ENCODE results near the gene SLC16A11.
"Not testable (repeated sequence)": the region's sequence is repeated elsewhere in the genome, so short reads cannot be mapped to it uniquely, and the experiment has no call there.

Gene SLC16A11

DNA sequence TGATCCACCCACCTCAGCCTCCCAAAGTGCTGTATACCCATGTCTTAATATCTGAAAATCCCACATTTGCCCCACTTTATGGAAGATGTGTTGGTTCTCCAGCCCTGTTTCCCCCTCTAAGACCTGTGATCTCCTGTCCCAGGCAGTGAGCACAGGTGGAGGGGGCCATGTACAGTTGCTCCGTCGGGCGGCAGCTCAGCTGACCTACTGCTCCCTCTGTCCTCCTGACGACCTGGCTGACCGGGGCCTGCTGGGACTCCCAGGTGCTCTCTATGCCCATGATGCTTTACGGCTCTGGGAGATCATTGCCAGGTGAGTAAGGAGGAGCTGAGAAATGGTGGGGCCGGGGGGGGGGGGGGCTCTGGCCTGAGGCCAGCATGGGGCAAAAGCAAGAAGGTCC is 38.2 kb downstream of the SLC16A11 start:
- DNase-seq: no peak

DNA sequence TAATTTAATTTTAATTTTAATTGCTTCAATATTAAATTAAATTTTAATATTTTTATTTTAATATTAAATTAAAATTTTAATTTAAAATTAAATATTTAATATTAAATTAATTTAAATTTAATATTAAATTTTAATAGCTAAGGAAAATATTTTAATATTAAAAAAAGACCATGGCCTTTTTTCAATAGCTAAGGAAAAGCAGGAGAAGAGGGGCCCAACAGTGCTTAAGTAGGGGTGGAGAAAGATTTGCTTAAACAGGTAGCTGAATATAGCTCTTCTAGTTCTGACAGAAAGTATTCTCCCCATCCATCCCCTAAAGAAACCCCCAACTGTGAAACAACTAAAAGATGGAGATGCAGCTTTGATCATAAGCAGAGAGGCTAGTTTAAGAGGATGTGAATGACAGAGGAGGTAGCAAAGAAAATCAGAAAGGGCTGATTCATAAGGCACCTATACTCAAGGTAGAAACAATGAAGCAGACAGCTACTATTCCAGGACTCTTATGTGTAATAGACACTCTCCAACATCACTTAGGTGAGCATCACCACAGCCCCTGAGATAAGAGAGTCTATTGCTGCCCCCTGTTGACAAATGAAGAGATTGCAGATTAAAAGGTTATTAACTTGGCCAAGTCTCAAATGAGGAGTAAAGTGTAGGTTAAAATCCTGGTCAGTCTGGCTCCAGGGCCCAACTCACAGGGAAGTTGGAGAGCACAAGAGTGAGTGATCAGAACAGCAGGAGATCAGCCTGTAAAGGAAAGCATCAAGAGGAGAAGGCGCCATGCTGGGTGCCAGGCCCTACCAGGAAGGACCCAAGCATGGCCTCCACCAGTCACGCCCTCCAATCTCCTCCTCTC is 39.3 kb downstream of the SLC16A11 start:
- peak; percentile 78 for DNase-seq

DNA sequence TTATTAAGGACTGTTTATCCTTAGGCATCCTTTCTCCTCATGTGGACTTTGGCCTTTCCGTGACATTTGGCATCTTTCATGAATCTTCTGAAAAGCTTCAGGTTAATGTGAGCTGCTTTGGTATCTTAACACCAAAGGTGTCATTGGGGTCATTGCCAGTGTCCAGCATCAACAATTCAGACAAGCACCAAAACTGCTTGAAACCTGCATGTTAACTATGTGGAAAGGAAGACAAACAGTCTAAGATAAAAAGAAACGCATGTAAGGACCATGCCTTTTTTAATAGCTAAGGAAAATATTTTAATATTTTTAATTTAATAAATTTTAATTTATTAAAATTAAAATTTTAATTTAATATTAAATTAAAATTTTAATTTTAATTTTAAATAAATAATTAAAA is 40.1 kb downstream of the SLC16A11 start:
- no peak for DNase-seq

- DNase-seq: no peak
These were observed 41.4 kb downstream of the SLC16A11 start for GRCh38 chr17:7002288-7003047.

DNA sequence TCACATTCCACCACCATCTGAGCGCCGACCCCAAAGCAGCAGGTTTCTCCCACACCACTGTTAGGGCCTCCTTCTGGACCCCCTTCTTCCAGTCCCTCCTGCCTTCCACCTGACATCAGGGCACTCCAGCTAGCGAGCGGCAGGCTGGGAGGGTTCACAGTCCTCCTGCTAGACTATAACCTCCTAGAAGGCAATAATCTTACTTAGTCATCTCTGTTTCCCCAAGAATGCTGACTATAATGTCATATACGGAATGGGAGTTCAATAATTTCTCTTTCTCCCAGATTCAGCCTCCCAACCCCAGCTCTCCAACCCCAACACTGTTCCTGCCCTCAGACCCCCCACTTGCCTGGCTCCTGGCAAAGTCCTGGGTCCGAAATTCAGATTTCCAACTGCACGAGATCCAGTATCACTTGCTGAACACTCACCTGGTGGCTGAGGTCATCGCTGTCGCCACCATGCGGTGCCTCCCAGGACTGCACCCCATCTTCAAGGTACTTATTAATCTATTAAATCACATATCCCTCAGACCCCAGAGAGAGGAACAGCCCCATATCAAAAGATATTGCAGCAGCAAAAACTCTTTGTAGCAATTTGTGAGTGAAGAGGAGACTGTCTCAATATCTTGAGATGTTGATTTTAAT is 42.5 kb downstream of the SLC16A11 start:
- peak; percentile 8 for DNase-seq

- DNase-seq: no peak
These were observed 44.9 kb downstream of the SLC16A11 start for GRCh38 chr17:6998855-6999508.

- no peak for DNase-seq
These were observed 46.7 kb downstream of the SLC16A11 start for GRCh38 chr17:6997171-6997570.

- DNase-seq: no peak
These were observed 47.5 kb downstream of the SLC16A11 start for GRCh38 chr17:6996256-6997011.

DNA sequence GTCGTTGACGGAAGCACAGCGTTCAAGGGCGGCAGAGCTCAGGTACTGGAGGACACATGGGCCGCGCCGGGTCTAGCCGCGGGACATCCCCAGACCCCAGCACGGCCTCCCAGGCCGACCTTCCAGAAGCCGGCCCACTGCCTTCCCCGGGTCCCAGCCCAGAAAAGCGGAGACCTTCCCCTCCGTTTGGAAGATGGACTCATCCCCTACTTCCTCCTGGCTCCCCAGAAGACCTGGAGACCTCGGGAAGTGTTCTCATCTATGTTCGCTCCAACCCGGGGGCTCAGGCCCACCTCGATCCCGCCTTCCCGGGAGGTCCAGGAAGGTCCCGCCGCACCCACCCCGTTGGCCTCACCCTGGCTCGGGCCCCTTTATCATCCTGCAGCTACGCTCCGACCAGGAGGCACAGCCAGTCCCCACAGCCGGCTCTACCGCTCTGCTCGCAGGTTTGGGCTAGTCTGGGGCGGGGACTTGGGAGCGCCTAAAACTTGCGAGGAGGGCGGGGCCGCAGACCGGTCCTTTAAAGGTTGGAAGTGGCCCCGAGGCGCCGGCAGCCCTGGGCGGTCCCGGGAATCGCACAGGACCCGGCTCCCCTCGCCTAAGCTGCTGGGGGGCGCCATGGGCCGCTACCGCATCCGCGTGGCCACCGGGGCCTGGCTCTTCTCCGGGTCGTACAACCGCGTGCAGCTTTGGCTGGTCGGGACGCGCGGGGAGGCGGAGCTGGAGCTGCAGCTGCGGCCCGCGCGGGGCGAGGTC is 48.2 kb downstream of the SLC16A11 start, which contains the start of gene ALOX12:
Gene ALOX12, plus strand, starts transcription at position 550 of the 756 bp plus-strand sequence. Its CDS starts 69 bp downstream, at position 619.
- DNase-seq: no peak

DNA sequence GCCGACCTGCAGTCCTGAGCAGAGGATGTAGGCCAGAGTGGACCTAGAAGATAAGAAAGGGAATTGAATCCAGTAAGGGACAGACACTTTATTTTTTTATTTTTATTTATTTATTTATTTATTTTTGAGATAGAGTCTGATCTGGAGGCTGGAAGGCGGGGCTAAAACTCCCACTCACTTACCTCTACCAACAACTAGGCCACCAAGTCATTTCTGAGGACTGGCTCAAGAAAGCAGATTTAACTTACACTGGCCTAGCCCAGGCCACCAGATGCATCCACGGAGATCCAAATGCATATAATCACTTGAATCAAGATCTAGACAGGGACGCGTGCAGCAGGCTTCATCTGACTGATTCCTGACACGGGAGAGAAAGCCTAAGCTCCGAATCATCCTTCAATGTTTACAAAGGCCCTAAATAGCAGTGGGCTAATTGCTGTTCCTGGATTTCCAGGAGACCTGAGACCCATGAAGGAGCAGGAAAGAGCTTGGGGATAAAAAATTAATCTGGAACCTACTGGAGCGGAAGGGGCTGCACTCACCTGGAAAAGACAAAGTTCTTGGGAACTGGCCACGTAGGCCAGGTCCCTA is 49.1 kb downstream of the SLC16A11 start:
- peak; percentile 42 for DNase-seq

DNA sequence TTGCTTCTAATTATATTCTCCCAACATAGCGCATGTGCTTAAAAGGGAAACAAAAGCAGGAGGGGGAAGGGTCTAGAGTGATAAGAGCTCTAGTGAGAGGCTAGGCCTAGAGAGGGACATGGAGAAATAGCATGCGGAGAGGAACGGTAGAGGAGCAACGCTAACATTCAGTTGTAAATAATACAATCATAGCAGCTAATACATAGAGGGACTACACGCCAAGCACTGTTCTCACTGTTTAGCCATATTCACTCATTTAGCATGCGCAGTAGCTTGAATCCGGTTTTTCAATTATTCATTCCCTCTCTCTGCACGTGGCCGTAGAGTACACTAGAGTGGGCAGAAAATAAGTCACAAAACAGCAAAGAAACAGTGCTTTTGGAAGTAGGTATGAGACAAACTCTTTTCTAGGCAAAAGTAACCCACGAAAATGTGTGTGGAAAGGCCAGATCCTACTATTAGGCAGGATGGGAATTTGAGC is 49.7 kb downstream of the SLC16A11 start:
- DNase-seq: no peak

- not testable (repeated sequence) for DNase-seq
These were observed 50.3 kb downstream of the SLC16A11 start for GRCh38 chr17:6993613-6994056.

Measured in kidney glomerular epithelial cell (primary cell).